ENCODE measurements around the gene NUP93.
"Not testable (repeated sequence)": the region's sequence is repeated elsewhere in the genome, so short reads cannot be mapped to it uniquely, and the experiment has no call there.

NUP93 gene

GRCh38 chr16:56737539-56737938 is 7.6 kb downstream of the NUP93 start:
- TF ChIP-seq CTCF (IDR thresholded peaks at IDR 0.05; ENCODE audit: low read depth, low read length) = no peak

GRCh38 chr16:56738221-56738620 is 8.3 kb downstream of the NUP93 start:
- no peak overlapping the region for H3K4me3 ChIP-seq (ENCODE audit: low read depth, low read length)
- no peak for TF ChIP-seq CTCF (IDR thresholded peaks at IDR 0.05; ENCODE audit: low read depth, low read length)

More at GRCh38 chr16:56737539-56737938, 7.6 kb downstream of the NUP93 start:
- no peak overlapping the region for H3K4me3 ChIP-seq (ENCODE audit: low read depth, low read length)

GRCh38 chr16:56739378-56739777 is 9.4 kb downstream of the NUP93 start:
- H3K4me3 ChIP-seq (ENCODE audit: low read depth, low read length) = not testable (repeated sequence)

GRCh38 chr16:56741399-56741798 is 11.5 kb downstream of the NUP93 start:
- H3K4me3 ChIP-seq (ENCODE audit: low read depth, low read length) = no peak overlapping the region
- TF ChIP-seq CTCF (IDR thresholded peaks at IDR 0.05; ENCODE audit: low read depth, low read length) = no peak

GRCh38 chr16:56742030-56742984 is 12.4 kb downstream of the NUP93 start:
- peak overlapping the region; percentile 28; the same call in 1 of the 2 replicates for H3K4me3 ChIP-seq (ENCODE audit: low read depth, low read length)
- no peak for TF ChIP-seq CTCF (IDR thresholded peaks at IDR 0.05; ENCODE audit: low read depth, low read length)

- no peak for TF ChIP-seq CTCF (IDR thresholded peaks at IDR 0.05; ENCODE audit: low read depth, low read length)
- H3K4me3 ChIP-seq (ENCODE audit: low read depth, low read length) = no peak overlapping the region
These were observed 13.9 kb downstream of the NUP93 start for GRCh38 chr16:56743840-56744239.

GRCh38 chr16:56744996-56745640 is 15.2 kb downstream of the NUP93 start:
- no peak for TF ChIP-seq CTCF (IDR thresholded peaks at IDR 0.05; ENCODE audit: low read depth, low read length)
- no peak overlapping the region for H3K4me3 ChIP-seq (ENCODE audit: low read depth, low read length)

Data from WI38 (cell line).